SH-SY5Y (cell line): ENCODE data around the gene GRIA2.

Experiments
- GATA2 ChIP-seq: IDR thresholded peaks from 2 replicates; pipeline ENCODE4 v1.6.1; 2011; ENCODE audit warnings: mild to moderate bottlenecking, low read depth, low read length
- GATA3 ChIP-seq: IDR thresholded peaks from 2 replicates; pipeline ENCODE4 v1.6.1; 2011; ENCODE audit warnings: low read depth, mild to moderate bottlenecking, low read length, moderate library complexity

DNA sequence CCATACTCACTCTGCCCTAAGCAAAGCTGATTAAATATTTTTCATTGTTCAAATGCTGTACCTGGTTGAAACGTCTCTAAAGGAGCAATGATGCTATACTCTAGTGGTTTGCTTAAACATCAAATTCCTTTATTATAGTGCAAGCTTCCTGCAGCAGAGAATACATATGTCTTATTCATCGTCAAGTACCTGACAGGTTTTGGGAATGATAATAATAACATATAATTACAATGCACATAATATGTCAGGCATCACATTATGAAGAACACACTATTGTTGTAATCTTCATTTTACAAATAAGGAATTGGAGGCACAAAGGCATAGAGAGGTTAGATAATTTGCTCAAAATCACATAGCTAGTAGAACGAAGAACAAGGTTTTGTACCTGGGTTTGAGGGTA is 151.6 kb downstream of the GRIA2 start:
- TF ChIP-seq GATA2, result no peak
- TF ChIP-seq GATA3, result no peak
